HepG2 (cell line): ENCODE results near the gene SEC61B. TPM values are rescaled to one million over a fixed set of nuclear protein-coding genes. Genes with fewer than 3 reads are reported as not detected.

Experiments
- FOXO1 ChIP-seq: sonication (generic); formaldehyde crosslinking; IDR thresholded peaks from 2 replicates; pipeline ENCODE4 v1.4.0; 2020; ENCODE audit warnings: missing genetic modification reagents
- ISX ChIP-seq: sonication (generic); formaldehyde crosslinking; conservative IDR thresholded peaks from 2 replicates; pipeline ENCODE4 v1.5.0; 2020; ENCODE audit warnings: missing genetic modification reagents
- MTA3 ChIP-seq: sonication (generic); formaldehyde crosslinking; IDR thresholded peaks from 2 replicates; pipeline ENCODE4 v1.4.0; 2020; ENCODE audit warnings: missing genetic modification reagents
- REXO4 ChIP-seq: sonication (generic); formaldehyde crosslinking; IDR thresholded peaks from 2 replicates; pipeline ENCODE4 v1.8.0; 2022; ENCODE audit warnings: missing genetic modification reagents, mild to moderate bottlenecking, borderline replicate concordance
- SATB2 ChIP-seq: sonication (generic); formaldehyde crosslinking; IDR thresholded peaks from 2 replicates; pipeline ENCODE4 v1.5.0; 2020; ENCODE audit warnings: missing genetic modification reagents
- SCMH1 ChIP-seq: sonication (generic); formaldehyde crosslinking; IDR thresholded peaks from 2 replicates; pipeline ENCODE4 v1.9.0; 2021; ENCODE audit warnings: missing genetic modification reagents, mild to moderate bottlenecking, borderline replicate concordance
- ZFP37 ChIP-seq: sonication (generic); formaldehyde crosslinking; IDR thresholded peaks from 2 replicates; pipeline ENCODE4 v1.4.0; 2020; ENCODE audit warnings: missing genetic modification reagents, borderline replicate concordance
- ZNF136 ChIP-seq: sonication (generic); formaldehyde crosslinking; IDR thresholded peaks from 2 replicates; pipeline ENCODE4 v1.8.1; 2022; ENCODE audit warnings: low read depth, mild to moderate bottlenecking, moderate library complexity, missing genetic modification reagents
- ZNF75D ChIP-seq: sonication (generic); formaldehyde crosslinking; IDR thresholded peaks from 2 replicates; pipeline ENCODE4 v1.8.1; 2023; ENCODE audit warnings: missing genetic modification reagents, mild to moderate bottlenecking, borderline replicate concordance
- polyA plus RNA-seq, 8 experiments: library from polyadenylated mRNA; depleted of rRNA in 3 of 8; stranded (reverse) in 7 of 8; unstranded in 1 of 8; fragments of >200 nt; fragmentation: Illumina TruSeq in 4 of 8; extraction: Trizol in 4 of 8; gene quantifications; 2 replicates each; pipeline versions ENCODE4 v1.2.1 to v1.2.3, GENCODE V29; 2011 to 2016; ENCODE audit warnings: low read depth in 4 of 8, missing spikeins in 1 of 8, mixed read lengths in 1 of 8; ENCODE audit not compliant: insufficient read depth in 1 of 8
- total RNA-seq, 5 experiments: library from RNA; depleted of rRNA; stranded (reverse); fragments of >200 nt; fragmentation: Illumina TruSeq; extraction: Trizol; gene quantifications; 2 replicates each; pipeline ENCODE4 v1.2.3, GENCODE V29; 2016; ENCODE audit warnings: low read depth in 1 of 5
- TF ChIP-seq, protein P1 (sequence below): sonication (generic); formaldehyde crosslinking; IDR thresholded peaks from 2 replicates; pipeline ENCODE4 v1.4.0; 2020; ENCODE audit warnings: missing genetic modification reagents, borderline replicate concordance
- TF ChIP-seq, protein P2 (sequence below): sonication (generic); formaldehyde crosslinking; IDR thresholded peaks from 2 replicates; pipeline ENCODE4 v1.5.1; 2020; ENCODE audit warnings: mild to moderate bottlenecking, moderate library complexity, missing genetic modification reagents
- TF ChIP-seq, protein P3 (sequence below), 2 experiments: fragments of 450-650 bp in 1 of 2; sonication (generic) in 1 of 2; formaldehyde crosslinking in 1 of 2; IDR thresholded peaks; 2 replicates each; pipeline versions ENCODE4 v1.6.1 to v1.8.0; 2016 to 2022; ENCODE audit warnings: antibody characterized with exemption in 1 of 2, mild to moderate bottlenecking in 1 of 2, missing genetic modification reagents in 1 of 2
- TF ChIP-seq, protein P4 (sequence below): sonication (generic); formaldehyde crosslinking; IDR thresholded peaks from 2 replicates; pipeline ENCODE4 v1.4.0; 2020; ENCODE audit warnings: mild to moderate bottlenecking, missing genetic modification reagents
- TF ChIP-seq, protein P5 (sequence below): sonication (generic); formaldehyde crosslinking; IDR thresholded peaks from 2 replicates; pipeline ENCODE4 v1.8.0; 2022; ENCODE audit warnings: missing genetic modification reagents, mild to moderate bottlenecking, inconsistent platforms, borderline replicate concordance

Gene SEC61B
- total and polyA plus RNA-seq, 2 of the 13 experiments (the other 11 are each of a cell fraction or from before 2014, with no cell fraction given) = 191 to 368 TPM

DNA sequence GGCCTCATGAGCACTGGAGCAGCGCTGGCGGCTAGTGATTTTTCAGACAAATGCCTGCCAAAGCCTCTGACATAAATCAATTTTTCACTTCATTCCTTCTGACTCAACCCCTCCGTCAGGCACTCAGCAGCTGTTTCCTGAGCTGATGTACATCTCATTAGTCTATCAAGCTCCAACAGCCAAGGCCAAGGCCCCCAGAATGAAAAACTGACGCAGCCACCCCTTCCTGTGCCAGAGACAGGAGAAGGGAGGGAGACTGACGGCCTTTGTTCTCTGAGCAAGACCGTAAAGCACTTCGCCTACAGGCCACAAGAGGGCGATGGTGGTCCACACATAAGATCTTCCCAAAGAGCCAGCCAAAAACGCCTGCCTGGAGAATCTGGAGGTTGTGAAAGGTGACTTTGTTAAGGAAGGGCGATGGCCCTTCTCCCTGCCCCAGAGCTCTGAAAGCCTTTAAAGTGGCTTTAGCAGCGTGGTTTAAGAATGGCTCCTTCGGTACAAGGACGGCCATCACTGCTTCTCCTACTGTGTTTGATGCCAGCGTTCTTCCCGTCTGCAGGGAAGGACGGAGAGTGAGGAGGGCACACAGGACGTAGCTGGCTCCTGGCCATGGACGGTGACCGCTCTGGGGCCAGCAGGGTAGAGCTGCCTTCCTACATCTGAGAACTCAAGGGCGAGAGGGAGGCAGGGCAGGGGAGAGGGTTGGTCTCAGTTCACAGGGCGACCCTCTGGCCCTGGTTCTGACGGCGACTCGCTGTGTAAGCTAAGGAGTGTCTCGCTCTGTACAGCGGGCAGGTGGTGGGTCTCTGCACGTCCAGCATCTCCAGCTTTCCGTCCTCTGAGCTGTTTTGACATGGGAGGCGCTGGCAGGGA lies 37.4 kb upstream of the SEC61B start (continued):
- TF ChIP-seq, protein P1, sequence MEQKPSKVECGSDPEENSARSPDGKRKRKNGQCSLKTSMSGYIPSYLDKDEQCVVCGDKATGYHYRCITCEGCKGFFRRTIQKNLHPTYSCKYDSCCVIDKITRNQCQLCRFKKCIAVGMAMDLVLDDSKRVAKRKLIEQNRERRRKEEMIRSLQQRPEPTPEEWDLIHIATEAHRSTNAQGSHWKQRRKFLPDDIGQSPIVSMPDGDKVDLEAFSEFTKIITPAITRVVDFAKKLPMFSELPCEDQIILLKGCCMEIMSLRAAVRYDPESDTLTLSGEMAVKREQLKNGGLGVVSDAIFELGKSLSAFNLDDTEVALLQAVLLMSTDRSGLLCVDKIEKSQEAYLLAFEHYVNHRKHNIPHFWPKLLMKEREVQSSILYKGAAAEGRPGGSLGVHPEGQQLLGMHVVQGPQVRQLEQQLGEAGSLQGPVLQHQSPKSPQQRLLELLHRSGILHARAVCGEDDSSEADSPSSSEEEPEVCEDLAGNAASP (CRISPR knock-in tag) = peak; percentile 40; the same call in 1 of the 2 replicates
- TF ChIP-seq ISX (CRISPR knock-in tag) (no peak), REXO4 (no peak), SATB2 (no peak), FOXO1 (CRISPR knock-in tag) (no peak), ZFP37 (no peak), ZNF136 (CRISPR knock-in tag) (no peak), SCMH1 (no peak), MTA3 (no peak), ZNF75D (CRISPR knock-in tag) (no peak)
- TF ChIP-seq, protein P2, sequence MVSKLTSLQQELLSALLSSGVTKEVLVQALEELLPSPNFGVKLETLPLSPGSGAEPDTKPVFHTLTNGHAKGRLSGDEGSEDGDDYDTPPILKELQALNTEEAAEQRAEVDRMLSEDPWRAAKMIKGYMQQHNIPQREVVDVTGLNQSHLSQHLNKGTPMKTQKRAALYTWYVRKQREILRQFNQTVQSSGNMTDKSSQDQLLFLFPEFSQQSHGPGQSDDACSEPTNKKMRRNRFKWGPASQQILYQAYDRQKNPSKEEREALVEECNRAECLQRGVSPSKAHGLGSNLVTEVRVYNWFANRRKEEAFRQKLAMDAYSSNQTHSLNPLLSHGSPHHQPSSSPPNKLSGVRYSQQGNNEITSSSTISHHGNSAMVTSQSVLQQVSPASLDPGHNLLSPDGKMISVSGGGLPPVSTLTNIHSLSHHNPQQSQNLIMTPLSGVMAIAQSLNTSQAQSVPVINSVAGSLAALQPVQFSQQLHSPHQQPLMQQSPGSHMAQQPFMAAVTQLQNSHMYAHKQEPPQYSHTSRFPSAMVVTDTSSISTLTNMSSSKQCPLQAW = no peak
- TF ChIP-seq, protein P3, sequence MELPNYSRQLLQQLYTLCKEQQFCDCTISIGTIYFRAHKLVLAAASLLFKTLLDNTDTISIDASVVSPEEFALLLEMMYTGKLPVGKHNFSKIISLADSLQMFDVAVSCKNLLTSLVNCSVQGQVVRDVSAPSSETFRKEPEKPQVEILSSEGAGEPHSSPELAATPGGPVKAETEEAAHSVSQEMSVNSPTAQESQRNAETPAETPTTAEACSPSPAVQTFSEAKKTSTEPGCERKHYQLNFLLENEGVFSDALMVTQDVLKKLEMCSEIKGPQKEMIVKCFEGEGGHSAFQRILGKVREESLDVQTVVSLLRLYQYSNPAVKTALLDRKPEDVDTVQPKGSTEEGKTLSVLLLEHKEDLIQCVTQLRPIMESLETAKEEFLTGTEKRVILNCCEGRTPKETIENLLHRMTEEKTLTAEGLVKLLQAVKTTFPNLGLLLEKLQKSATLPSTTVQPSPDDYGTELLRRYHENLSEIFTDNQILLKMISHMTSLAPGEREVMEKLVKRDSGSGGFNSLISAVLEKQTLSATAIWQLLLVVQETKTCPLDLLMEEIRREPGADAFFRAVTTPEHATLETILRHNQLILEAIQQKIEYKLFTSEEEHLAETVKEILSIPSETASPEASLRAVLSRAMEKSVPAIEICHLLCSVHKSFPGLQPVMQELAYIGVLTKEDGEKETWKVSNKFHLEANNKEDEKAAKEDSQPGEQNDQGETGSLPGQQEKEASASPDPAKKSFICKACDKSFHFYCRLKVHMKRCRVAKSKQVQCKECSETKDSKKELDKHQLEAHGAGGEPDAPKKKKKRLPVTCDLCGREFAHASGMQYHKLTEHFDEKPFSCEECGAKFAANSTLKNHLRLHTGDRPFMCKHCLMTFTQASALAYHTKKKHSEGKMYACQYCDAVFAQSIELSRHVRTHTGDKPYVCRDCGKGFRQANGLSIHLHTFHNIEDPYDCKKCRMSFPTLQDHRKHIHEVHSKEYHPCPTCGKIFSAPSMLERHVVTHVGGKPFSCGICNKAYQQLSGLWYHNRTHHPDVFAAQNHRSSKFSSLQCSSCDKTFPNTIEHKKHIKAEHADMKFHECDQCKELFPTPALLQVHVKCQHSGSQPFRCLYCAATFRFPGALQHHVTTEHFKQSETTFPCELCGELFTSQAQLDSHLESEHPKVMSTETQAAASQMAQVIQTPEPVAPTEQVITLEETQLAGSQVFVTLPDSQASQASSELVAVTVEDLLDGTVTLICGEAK (IDR thresholded peaks at IDR 0.05) = no peak
- TF ChIP-seq, protein P3 (CRISPR knock-in tag; IDR thresholded peaks at IDR 0.05) = no peak
- TF ChIP-seq, protein P4, sequence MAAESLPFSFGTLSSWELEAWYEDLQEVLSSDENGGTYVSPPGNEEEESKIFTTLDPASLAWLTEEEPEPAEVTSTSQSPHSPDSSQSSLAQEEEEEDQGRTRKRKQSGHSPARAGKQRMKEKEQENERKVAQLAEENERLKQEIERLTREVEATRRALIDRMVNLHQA (CRISPR knock-in tag) = no peak
- TF ChIP-seq, protein P5, sequence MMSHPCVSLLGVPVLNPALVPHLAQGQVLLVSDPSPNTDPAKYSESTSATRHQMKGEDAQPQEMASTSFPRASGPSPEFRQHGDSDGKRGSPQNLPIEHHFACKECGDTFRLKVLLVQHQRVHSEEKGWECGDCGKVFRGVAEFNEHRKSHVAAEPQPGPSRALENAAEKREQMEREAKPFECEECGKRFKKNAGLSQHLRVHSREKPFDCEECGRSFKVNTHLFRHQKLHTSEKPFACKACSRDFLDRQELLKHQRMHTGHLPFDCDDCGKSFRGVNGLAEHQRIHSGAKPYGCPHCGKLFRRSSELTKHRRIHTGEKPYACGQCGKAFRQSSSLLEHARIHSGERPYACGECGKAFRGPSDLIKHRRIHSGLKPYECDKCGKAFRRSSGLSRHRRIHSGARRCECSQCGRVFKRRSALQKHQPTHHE (CRISPR knock-in tag) = no peak
